Measurements from ENCODE around the gene SUN5.

DNA sequence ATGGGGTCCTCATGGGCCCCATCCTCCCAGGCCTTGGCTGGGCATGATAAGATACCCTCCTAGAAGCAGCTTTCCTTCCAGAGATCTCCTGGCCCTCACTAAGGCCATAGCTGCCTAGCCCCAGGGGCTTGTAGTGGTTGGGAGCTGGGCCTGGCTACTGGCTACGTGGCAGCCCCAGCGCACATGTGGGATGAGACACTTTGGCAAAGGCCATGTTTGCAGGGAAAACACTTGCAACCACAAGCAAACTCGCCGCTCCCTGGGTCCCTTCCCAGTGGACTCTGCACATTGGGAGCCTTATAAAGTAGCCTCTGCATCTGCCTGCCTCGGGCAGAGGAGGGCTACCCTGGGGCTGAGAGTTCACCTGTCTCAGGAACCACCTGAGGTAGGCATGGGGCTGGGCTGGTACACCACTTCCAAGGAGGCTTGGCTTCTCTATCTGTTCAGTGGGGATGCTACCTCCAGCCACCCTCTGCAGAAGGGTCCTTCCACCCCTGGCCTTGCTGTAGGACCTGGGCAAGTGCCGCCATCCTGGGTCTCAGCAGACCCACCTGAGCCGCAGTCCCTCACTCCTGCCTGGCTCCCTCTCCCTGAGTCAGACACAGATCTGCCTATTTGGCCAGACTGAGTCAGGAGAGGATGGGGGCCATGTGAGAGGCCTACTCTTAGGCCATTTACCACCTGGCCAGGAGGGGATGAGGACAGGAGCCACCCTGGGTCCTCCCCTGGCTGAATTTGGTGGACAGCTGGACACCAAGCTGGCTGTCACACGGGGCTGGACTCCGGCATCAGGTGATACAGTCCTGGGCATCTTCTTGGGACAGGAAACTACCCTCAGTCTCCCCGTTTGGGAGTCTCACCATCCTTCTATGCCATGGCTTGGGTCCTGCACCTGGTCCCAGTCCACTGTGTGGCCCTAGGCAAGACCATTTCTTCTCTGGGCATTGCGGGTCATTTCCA lies 3.4 kb upstream of the SUN5 start, which contains the start of gene BPIFB2:
- TF ChIP-seq, protein P1, sequence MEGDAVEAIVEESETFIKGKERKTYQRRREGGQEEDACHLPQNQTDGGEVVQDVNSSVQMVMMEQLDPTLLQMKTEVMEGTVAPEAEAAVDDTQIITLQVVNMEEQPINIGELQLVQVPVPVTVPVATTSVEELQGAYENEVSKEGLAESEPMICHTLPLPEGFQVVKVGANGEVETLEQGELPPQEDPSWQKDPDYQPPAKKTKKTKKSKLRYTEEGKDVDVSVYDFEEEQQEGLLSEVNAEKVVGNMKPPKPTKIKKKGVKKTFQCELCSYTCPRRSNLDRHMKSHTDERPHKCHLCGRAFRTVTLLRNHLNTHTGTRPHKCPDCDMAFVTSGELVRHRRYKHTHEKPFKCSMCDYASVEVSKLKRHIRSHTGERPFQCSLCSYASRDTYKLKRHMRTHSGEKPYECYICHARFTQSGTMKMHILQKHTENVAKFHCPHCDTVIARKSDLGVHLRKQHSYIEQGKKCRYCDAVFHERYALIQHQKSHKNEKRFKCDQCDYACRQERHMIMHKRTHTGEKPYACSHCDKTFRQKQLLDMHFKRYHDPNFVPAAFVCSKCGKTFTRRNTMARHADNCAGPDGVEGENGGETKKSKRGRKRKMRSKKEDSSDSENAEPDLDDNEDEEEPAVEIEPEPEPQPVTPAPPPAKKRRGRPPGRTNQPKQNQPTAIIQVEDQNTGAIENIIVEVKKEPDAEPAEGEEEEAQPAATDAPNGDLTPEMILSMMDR (IDR thresholded peaks at IDR 0.05), result no peak
- no peak for TF ChIP-seq POLR2A (IDR thresholded peaks at IDR 0.05)

All from uterus (tissue), 2 donors.